ENCODE measurements around the gene UBA1.
"Not testable (repeated sequence)": the region's sequence is repeated elsewhere in the genome, so short reads cannot be mapped to it uniquely, and the experiment has no call there.

Gene UBA1

GRCh38 chrX:47250017-47250347, 56.4 kb downstream of the UBA1 start:
- Histone ChIP-seq H3K27me3 (no peaks in the 10 kb centered on the region), H3K9me3 (no peaks in the 10 kb centered on the region), H3K36me3 (no peaks in the 10 kb centered on the region; the same call in 1 of the 2 replicates), H3K4me1 (no peaks in the 10 kb centered on the region), H3K4me3 (ENCODE audit: low read depth, low read length) (no peak overlapping the region)
- TF ChIP-seq, protein P1, sequence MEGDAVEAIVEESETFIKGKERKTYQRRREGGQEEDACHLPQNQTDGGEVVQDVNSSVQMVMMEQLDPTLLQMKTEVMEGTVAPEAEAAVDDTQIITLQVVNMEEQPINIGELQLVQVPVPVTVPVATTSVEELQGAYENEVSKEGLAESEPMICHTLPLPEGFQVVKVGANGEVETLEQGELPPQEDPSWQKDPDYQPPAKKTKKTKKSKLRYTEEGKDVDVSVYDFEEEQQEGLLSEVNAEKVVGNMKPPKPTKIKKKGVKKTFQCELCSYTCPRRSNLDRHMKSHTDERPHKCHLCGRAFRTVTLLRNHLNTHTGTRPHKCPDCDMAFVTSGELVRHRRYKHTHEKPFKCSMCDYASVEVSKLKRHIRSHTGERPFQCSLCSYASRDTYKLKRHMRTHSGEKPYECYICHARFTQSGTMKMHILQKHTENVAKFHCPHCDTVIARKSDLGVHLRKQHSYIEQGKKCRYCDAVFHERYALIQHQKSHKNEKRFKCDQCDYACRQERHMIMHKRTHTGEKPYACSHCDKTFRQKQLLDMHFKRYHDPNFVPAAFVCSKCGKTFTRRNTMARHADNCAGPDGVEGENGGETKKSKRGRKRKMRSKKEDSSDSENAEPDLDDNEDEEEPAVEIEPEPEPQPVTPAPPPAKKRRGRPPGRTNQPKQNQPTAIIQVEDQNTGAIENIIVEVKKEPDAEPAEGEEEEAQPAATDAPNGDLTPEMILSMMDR (IDR thresholded peaks at IDR 0.05; ENCODE audit: low read depth, low read length) = no peak
- DNase-seq = no peak

DNA sequence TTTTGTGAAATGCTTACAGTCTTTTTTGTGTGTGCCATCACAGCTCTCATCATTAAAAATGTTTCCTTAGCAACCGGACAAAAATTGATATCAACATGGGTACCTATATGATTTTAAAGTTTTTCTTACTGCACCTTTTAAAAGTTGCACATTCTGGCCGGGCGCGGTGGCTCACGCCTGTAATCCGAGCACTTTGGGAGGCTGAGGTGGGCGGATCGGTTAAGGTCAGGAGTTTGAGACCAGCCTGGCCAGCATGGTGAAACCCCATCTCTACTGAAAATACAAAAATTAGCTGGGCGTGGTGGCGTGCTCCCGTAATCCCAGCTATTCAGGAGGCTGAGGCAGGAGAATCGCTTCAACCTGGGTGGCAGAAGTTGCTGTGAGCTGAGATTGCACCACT, 64.0 kb downstream of the UBA1 start:
- H3K36me3 ChIP-seq; H3K27me3 ChIP-seq; DNase-seq; H3K9me3 ChIP-seq; H3K4me3 ChIP-seq (ENCODE audit: low read depth, low read length); H3K4me1 ChIP-seq: not testable (repeated sequence)

Data from BE2C (cell line).